GM23248 (cell line): ENCODE data around the gene RFK.

Experiments
- EZH2 ChIP-seq: fragments of 200-600 bp; sonication (generic); IDR thresholded peaks from 2 replicates; pipeline ENCODE4 v1.6.1; 2018; ENCODE audit warnings: antibody characterized with exemption, mild to moderate bottlenecking; ENCODE audit not compliant: insufficient read depth, poor library complexity, severe bottlenecking
- EZH2phosphoT487 ChIP-seq: fragments of 200-600 bp; sonication (generic); IDR thresholded peaks from 2 replicates; pipeline ENCODE4 v1.6.1; 2018; ENCODE audit warnings: antibody characterized with exemption, moderate library complexity, mild to moderate bottlenecking, low read depth; ENCODE audit not compliant: insufficient read depth

DNA sequence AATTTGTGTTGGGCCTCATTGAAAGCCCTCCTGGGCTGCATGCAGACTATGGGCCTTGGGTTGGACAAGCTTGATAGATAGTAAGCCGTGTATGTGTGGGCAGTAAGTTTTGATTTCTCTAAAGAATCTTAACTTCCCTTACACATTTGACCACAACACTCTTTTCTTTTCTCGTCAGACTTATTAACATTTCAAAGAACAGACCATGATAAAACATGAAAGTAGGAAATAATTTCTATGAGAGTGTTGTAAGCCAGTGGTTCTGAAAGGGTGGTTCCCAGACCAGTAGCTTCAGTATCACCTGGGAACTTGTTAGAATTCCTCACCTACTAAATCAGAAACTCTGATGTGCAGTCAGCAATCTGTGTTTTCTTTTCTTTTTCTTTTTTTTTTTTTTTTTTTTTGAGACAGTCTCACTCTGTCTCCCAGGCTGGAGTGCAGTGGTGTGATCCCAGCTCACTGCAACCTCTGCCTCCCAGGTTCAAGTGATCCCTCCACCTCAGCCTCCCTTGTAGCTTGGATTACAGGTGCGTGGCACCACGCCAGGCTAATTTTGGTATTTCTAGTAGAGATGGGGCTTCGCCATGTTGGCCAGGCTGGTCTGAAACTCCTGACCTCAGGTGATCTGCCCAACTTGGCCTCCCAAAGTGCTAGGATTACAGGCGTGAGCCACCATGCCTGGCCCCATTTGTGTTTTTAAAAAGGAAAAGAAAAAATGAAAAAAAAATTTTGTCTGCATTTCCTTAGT, 44.8 kb upstream of the RFK start:
- TF ChIP-seq EZH2 (no peak), EZH2phosphoT487 (no peak)
